Neural cell (in vitro differentiated cells): ENCODE data around the gene PELO.

Source experiments
- CTCF ChIP-seq: fragments of 450-650 bp; IDR thresholded peaks from 2 replicates; pipeline ENCODE4 v1.5.1; 2014; ENCODE audit warnings: antibody characterized with exemption, mild to moderate bottlenecking, moderate library complexity; ENCODE audit not compliant: poor library complexity, severe bottlenecking
- EP300 ChIP-seq: fragments of 450-650 bp; conservative IDR thresholded peaks from 2 replicates; pipeline ENCODE4 v1.6.1; 2014; ENCODE audit warnings: antibody characterized with exemption, mild to moderate bottlenecking, moderate library complexity; ENCODE audit not compliant: poor library complexity, severe bottlenecking
- REST ChIP-seq: IDR thresholded peaks from 2 replicates; pipeline ENCODE4 v1.6.1; 2012; ENCODE audit warnings: borderline replicate concordance

- TF ChIP-seq CTCF: no peak
- TF ChIP-seq REST: no peak
- TF ChIP-seq EP300: no peak
These were observed 36.6 kb upstream of the PELO start for GRCh38 chr5:52751137-52751536.
